HL-60 (cell line): ENCODE results near the gene PBX3.

Experiments used
- DNase-seq, 2 experiments: peaks; one replicate each; pipeline ENCODE4 v3.0.0-alpha.2; 2010 to 2020; ENCODE audit warnings: low read depth in 1 of 2, low spot score in 1 of 2
- H3K27ac ChIP-seq: fragments of 250-450 bp; sonication (Bioruptor Pico); replicated peaks from 2 replicates; pipeline ENCODE4 v1.5.1; 2020; ENCODE audit warnings: mild to moderate bottlenecking, moderate library complexity
- H3K27me3 ChIP-seq: fragments of 250-450 bp; sonication (Bioruptor Pico); 2 replicates; pipeline ENCODE4 v1.5.1; 2021; ENCODE audit warnings: mild to moderate bottlenecking, moderate library complexity; ENCODE audit not compliant: insufficient read depth, poor library complexity, severe bottlenecking
- H3K4me3 ChIP-seq: replicated peaks from 2 replicates; pipeline ENCODE4 v1.5.1; 2011; ENCODE audit warnings: mild to moderate bottlenecking, control low read depth, low read length; ENCODE audit not compliant: insufficient read depth
- CTCF ChIP-seq: IDR thresholded peaks from one replicate; pipeline ENCODE4 v1.5.1; 2011; ENCODE audit warnings: low read length, control low read depth, inconsistent platforms; ENCODE audit not compliant: insufficient read depth
- GABPA ChIP-seq: IDR thresholded peaks from 2 replicates; pipeline ENCODE4 v1.6.1; 2012; ENCODE audit warnings: low read depth
- POLR2AphosphoS5 ChIP-seq: IDR thresholded peaks from 2 replicates; pipeline ENCODE4 v1.6.1; 2012; ENCODE audit warnings: low read depth
- REST ChIP-seq: IDR thresholded peaks from 2 replicates; pipeline ENCODE4 v1.6.1; 2012; ENCODE audit warnings: low read depth; ENCODE audit not compliant: insufficient replicate concordance
- SPI1 ChIP-seq: IDR thresholded peaks from 2 replicates; pipeline ENCODE4 v1.6.1; 2012; ENCODE audit warnings: low read depth, mild to moderate bottlenecking, borderline replicate concordance

PBX3 gene

GRCh38 chr9:125908966-125909365, 161.8 kb downstream of the PBX3 start:
- H3K4me3 ChIP-seq, result no peak overlapping the region
- H3K27ac ChIP-seq, result no peak overlapping the region
- no peak for DNase-seq
- TF ChIP-seq SPI1 (no peak), CTCF (no peak), GABPA (no peak), REST (no peak), POLR2AphosphoS5 (no peak)
- H3K27me3 ChIP-seq, result no peaks in the 10 kb centered on the region

GRCh38 chr9:125909459-125909858, 162.3 kb downstream of the PBX3 start:
- H3K27ac ChIP-seq, result no peak overlapping the region
- no peaks in the 10 kb centered on the region for H3K27me3 ChIP-seq
- TF ChIP-seq SPI1 (no peak), GABPA (no peak), REST (no peak), POLR2AphosphoS5 (no peak), CTCF (no peak)
- DNase-seq, result no peak
- no peak overlapping the region for H3K4me3 ChIP-seq

- no peak for DNase-seq
- no peak overlapping the region for H3K27ac ChIP-seq
- H3K27me3 ChIP-seq, result no peaks in the 10 kb centered on the region
- TF ChIP-seq POLR2AphosphoS5 (no peak), SPI1 (no peak), REST (no peak), CTCF (no peak), GABPA (no peak)
- H3K4me3 ChIP-seq, result no peak overlapping the region
Measured at GRCh38 chr9:125910286-125910685, 163.1 kb downstream of the PBX3 start.
